Large intestine (tissue), 3 donors: ENCODE results near the gene PCDH7. TPM values are rescaled to one million over a fixed set of nuclear protein-coding genes. Genes with fewer than 3 reads are reported as not detected.

ENCODE experiments used
- DNase-seq, 2 donors: peaks; one replicate each; pipeline versions ENCODE4 v3.0.0 to v3.0.0-alpha.2; 2013
- H3K27ac ChIP-seq: one replicate; pipeline ENCODE4 v1.5.1; 2013; ENCODE audit warnings: low read length
- H3K27me3 ChIP-seq: 2 replicates; pipeline ENCODE4 v1.6.1; 2013; ENCODE audit warnings: low read length; ENCODE audit not compliant: control insufficient read depth, insufficient read depth
- H3K36me3 ChIP-seq: 2 replicates; pipeline ENCODE4 v1.6.1; 2013; ENCODE audit warnings: low read length; ENCODE audit not compliant: control insufficient read depth, insufficient read depth
- H3K4me1 ChIP-seq: one replicate; pipeline ENCODE4 v1.6.1; 2013; ENCODE audit warnings: low read length; ENCODE audit not compliant: control insufficient read depth, insufficient read depth
- H3K4me3 ChIP-seq: one replicate; pipeline ENCODE4 v1.5.1; 2013; ENCODE audit warnings: low read length
- H3K9me3 ChIP-seq: one replicate; pipeline ENCODE4 v1.6.1; 2013; ENCODE audit warnings: mild to moderate bottlenecking, low read depth, low read length, moderate library complexity; ENCODE audit not compliant: control insufficient read depth
- WGBS: methylation state at CpG from one replicate; pipeline ENCODE4 v1.1.5; 2013; ENCODE audit warnings: low lambda C conversion rate; ENCODE audit not compliant: insufficient coverage; 5-methylcytosine and 5-hydroxymethylcytosine counted together
- polyA plus RNA-seq: library from polyadenylated mRNA; unstranded; fragments of 120-200 nt; gene quantifications from one replicate; pipeline ENCODE4 v1.2.1, GENCODE V29; 2013

The PCDH7 gene
- polyA plus RNA-seq, 1 donor, result 9.3 TPM

DNA sequence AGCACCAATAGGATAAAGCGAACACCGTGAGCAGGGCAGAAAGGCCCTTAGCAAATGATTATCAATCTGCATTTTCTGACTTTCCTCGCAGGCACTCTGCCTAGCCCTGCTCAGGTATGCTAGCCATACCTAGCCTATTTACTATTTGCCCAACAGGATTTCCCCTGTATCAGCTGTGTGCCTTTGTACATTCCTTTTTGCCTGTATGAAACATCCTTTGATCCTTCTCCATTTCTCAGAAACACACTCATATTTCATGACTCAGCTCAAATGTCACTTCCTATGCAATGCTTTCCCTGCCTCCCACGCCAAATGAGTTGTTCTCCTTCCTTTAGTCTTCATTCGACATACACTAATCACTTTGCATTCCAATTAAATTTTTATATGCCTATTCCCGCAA, 37.2 kb downstream of the PCDH7 start:
- H3K27ac ChIP-seq, result no peak overlapping the region
- H3K4me1 ChIP-seq, result no peaks in the 10 kb centered on the region
- H3K27me3 ChIP-seq, result no peaks in the 10 kb centered on the region
- no peak overlapping the region for H3K4me3 ChIP-seq
- no peaks in the 10 kb centered on the region for H3K9me3 ChIP-seq
- H3K36me3 ChIP-seq, result no peaks in the 10 kb centered on the region
- 71% methylated on average over 3 of the region's 6 CpGs for WGBS
- DNase-seq, result peak in 1 of 2 donors; percentile 8

DNA sequence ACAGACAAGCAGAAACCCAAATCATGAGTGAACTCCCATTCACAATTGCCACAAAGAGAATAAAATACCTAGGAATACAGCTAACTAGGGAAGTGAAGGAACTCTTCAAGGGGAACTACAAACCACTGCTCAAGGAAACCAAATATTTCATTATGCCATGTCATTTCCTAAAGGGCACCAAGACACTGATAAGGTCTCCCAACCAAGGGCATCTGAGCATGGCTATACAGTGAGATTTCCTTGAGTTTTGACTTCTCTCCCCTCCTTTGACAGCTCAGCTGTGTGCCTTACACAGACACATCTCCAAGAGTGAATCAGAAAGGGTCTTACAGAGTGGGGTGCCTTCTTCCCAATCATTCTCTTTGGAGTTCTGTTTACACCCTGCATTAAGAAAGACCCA, 40.4 kb downstream of the PCDH7 start:
- H3K9me3 ChIP-seq, result no peaks in the 10 kb centered on the region
- H3K36me3 ChIP-seq, result no peaks in the 10 kb centered on the region
- no peaks in the 10 kb centered on the region for H3K4me1 ChIP-seq
- H3K4me3 ChIP-seq, result no peak overlapping the region
- H3K27ac ChIP-seq, result no peak overlapping the region
- no peaks in the 10 kb centered on the region for H3K27me3 ChIP-seq
- no peak for DNase-seq

DNA sequence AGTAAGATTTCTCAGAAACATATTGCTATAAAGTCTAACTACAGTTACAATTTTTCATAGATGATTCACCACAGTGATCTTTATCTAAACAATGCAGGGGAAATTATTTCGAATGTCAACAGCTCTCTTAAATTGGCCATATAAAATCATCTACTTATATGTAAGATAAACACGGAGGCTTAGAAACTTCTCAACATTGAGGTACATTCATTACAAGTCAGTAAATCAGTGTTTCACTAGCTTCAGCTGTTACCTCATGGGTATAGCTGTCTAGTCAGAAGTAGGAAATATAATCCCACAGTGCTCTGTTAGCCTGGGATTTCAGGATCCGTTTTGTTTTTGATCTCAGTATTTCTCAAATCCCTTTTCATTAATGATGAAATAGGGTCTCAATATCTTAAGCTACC, 43.2 kb downstream of the PCDH7 start:
- Histone ChIP-seq H3K9me3 (no peaks in the 10 kb centered on the region), H3K27ac (no peak overlapping the region), H3K27me3 (no peaks in the 10 kb centered on the region), H3K4me3 (no peak overlapping the region), H3K4me1 (no peaks in the 10 kb centered on the region), H3K36me3 (no peaks in the 10 kb centered on the region)
- WGBS, result 93% methylated on average over 2 of the region's 3 CpGs
- no peak for DNase-seq

DNA sequence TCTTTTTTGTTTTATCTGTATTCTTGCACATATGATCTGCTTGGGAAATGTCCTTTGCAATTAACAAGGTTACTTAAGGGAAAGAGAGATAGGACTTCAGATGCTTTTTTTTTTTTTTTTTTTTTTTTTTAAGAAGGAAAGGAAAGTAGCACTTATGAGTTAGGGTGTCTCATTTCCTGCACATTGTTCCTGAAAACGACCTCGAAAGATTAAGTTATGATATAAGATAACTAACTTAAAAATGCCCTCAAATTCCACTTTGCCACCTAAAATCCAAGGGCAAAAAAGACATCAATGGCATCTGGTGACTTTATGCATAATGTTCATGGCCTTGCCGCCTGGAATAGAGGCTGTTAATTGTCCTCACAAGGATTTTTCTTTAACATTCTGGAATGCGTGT, 44.9 kb downstream of the PCDH7 start:
- Histone ChIP-seq H3K9me3 (no peaks in the 10 kb centered on the region), H3K27me3 (no peaks in the 10 kb centered on the region), H3K4me1 (no peaks in the 10 kb centered on the region), H3K4me3 (no peak overlapping the region), H3K27ac (no peak overlapping the region), H3K36me3 (no peaks in the 10 kb centered on the region)
- no CpG with 5 or more reads among the region's 4 CpGs for WGBS
- DNase-seq, result no peak

DNA sequence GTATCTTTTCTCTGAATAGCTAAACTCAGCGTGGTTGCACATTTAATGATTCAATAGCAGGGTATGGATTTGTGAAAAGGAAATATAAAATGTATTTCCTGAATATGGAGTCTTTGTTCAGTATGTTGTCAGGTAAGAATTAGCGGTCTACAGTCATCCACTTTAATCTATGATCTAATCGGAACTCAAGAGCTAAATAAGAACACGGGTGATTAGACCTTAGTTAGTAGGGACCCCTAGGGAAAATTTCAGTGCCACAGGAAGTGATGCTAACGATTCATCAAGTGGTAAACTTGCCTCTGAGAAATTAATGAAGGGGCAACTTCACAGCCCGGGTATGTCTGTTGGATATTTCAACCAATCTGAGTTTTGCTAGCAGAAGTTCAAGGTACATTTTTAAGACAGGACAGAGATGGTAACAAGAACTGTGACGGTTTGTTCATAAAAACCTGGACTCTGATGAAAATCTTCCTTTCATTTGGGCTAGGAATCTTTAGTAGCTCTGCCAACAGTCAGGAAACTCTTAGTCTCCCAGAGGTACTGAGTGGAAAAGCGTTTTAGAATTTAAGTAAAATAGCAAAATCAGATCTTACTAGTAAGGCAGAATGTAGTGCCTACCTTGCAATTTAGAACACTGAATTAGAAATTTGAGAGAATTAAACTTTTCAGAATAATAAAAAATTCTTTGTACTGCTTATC, 47.1 kb downstream of the PCDH7 start:
- Histone ChIP-seq H3K4me3 (no peak overlapping the region), H3K9me3 (no peaks in the 10 kb centered on the region), H3K36me3 (no peaks in the 10 kb centered on the region), H3K27ac (no peak overlapping the region), H3K27me3 (no peaks in the 10 kb centered on the region), H3K4me1 (no peaks in the 10 kb centered on the region)
- DNase-seq, result no peak
- 100% methylated on average over 3 of the region's 8 CpGs for WGBS

DNA sequence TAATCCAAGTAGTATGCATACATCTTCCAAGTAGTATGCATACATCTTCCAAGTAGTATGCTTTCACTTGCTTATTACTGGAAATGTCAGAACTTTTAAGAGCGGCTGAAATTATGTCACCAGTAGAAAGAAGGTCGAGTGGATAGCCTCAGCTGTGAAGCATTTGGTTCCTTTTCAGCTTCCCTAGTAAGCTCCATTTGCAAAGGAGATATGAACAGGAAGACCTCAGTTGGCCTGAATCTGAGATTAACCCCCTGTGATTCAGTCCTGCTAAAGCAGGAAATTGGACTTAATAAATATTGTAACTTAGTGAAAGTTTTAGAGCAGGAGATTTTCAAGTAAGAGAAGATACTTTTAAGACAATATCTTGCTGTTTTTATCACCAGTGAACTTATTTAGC, 48.1 kb downstream of the PCDH7 start:
- H3K9me3 ChIP-seq, result no peaks in the 10 kb centered on the region
- no peaks in the 10 kb centered on the region for H3K36me3 ChIP-seq
- no peak for DNase-seq
- WGBS, result 100% methylated on average over 1 of the region's 2 CpGs
- H3K4me3 ChIP-seq, result no peak overlapping the region
- H3K27me3 ChIP-seq, result no peaks in the 10 kb centered on the region
- no peak overlapping the region for H3K27ac ChIP-seq
- H3K4me1 ChIP-seq, result no peaks in the 10 kb centered on the region

DNA sequence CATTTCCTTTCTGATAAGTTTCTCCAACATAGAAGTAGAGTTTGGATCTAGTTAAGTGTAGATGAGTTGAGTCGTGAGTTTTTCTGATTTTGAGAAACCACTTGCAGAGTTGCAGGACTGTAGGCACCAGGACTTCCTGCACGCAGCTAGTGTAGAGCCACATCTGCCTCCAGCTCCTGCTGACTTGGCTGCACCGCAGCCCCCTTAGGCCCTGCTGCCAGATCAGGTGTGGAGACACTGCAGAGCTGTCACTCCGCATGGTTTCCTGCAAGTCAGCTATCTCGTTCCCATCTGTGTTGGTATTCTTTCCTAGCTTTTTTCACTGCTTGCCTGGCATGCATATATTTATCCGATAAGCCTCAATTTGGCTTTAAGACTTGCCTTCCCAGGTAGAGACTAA, 48.9 kb downstream of the PCDH7 start:
- no peaks in the 10 kb centered on the region for H3K4me1 ChIP-seq
- H3K27me3 ChIP-seq, result no peaks in the 10 kb centered on the region
- H3K27ac ChIP-seq, result no peak overlapping the region
- no peaks in the 10 kb centered on the region for H3K36me3 ChIP-seq
- WGBS, result 83% methylated on average over 3 of the region's 6 CpGs
- DNase-seq, result no peak
- H3K9me3 ChIP-seq, result no peaks in the 10 kb centered on the region
- H3K4me3 ChIP-seq, result no peak overlapping the region

DNA sequence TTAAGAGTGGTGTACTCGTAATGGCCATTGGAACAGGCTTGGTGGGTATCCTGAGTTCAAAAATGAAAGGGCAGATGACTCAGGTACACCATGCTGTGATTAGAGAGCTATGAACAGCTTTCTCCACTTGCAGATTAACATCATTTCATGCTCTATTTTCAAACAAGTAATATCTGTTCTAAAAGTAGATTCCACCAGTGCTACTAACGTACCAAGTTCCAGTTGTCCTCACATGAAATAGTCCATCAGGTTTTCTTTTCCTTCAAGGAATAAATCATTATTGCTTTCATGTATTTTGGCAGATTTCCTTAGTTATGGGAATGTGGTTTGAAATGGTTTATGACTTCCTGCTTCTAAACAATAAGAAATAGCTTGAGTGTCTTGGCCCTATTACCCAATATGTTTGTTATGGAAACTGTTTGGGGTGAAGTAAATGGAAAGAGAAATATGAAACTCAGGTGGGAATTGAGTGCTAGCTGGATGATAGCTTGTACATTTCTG, 49.9 kb downstream of the PCDH7 start:
- Histone ChIP-seq H3K4me3 (no peak overlapping the region), H3K27ac (no peak overlapping the region), H3K4me1 (no peaks in the 10 kb centered on the region), H3K36me3 (no peaks in the 10 kb centered on the region), H3K9me3 (no peaks in the 10 kb centered on the region), H3K27me3 (no peaks in the 10 kb centered on the region)
- WGBS, result no CpG with 5 or more reads among the region's 2 CpGs
- peak in 1 of 2 donors; percentile 19 for DNase-seq

DNA sequence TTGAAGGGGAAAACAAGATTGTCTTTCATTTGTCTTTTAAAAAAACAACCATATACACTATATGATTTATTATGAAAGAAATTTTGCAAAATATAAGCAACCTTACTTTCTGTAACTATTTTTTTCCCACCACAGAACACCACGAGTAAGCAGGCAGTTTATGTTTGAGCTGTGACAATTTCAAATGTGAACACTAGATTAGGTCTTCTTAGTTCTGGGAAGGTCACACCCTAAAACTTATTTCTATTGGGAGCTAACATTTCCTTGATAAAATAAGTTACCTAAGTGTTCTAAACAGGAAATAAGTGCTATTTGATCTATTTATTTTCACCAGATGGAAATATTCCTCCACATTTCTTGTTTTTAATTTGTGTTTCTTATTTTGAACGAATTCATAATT, 50.6 kb downstream of the PCDH7 start:
- 64% methylated on average over 2 of the region's 2 CpGs for WGBS
- Histone ChIP-seq H3K4me3 (no peak overlapping the region), H3K27ac (no peak overlapping the region), H3K36me3 (no peaks in the 10 kb centered on the region), H3K27me3 (no peaks in the 10 kb centered on the region), H3K4me1 (no peaks in the 10 kb centered on the region), H3K9me3 (no peaks in the 10 kb centered on the region)
- no peak for DNase-seq

DNA sequence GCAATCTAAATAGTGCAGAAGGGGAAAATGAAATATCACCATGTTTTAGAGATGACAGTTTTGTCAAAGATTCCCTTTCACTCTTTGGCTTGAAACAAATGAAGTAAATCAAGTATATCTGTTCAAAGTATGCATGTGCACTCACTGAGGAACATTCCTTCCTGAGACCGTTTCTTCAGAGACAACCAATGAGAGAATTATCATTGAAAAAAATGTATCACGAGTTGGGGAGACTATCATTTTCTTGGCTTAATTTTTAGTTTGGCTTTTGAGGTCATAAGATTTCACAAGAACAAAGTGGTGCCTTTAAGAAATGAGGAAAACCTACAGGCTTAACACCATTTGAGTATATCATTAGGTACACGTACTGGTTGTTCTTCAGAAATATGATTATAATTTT, 56.3 kb downstream of the PCDH7 start:
- Histone ChIP-seq H3K4me1 (no peaks in the 10 kb centered on the region), H3K27ac (no peak overlapping the region), H3K27me3 (no peaks in the 10 kb centered on the region), H3K36me3 (no peaks in the 10 kb centered on the region), H3K4me3 (no peak overlapping the region), H3K9me3 (no peaks in the 10 kb centered on the region)
- DNase-seq, result no peak
- 76% methylated on average over 2 of the region's 3 CpGs for WGBS

DNA sequence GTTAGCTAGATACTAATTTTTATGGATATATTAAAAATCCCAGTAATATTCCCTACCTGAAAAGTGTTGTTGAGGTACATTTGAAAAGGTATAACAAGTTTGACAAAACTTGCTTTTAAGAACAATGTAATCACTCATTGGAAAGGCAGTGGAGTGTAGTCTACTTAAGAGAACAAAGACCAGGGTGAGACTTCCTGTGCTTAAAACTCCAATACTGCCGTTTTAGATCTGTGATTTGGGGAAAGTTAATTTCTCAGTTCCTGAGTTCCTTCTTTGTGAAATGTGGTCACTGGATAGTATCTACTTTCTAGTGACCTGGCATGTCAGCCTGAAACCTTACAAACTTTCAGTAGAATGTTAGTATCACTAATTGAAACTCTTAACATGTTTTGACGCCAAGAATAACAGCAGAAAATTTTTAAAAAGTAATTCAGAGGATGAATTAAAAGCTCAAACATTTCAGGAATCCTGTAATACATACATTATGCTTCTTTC, 56.8 kb downstream of the PCDH7 start:
- Histone ChIP-seq H3K27me3 (no peaks in the 10 kb centered on the region), H3K4me1 (no peaks in the 10 kb centered on the region), H3K27ac (no peak overlapping the region), H3K36me3 (no peaks in the 10 kb centered on the region), H3K4me3 (no peak overlapping the region), H3K9me3 (no peaks in the 10 kb centered on the region)
- no peak for DNase-seq
- WGBS, result no CpG with 5 or more reads among the region's 2 CpGs
